CD14-positive monocyte (primary cell): ENCODE measurements around the gene PCYT2. TPM values are rescaled to one million over a fixed set of nuclear protein-coding genes. Genes with fewer than 3 reads are reported as not detected.

Experiments used
- DNase-seq, 3 donors: peaks; one replicate each; pipeline ENCODE4 v3.0.0-alpha.2; 2011 to 2022
- H2AFZ ChIP-seq: 2 replicates; pipeline ENCODE4 v1.6.0; 2012; ENCODE audit warnings: mild to moderate bottlenecking, low read depth, low read length, inconsistent platforms; ENCODE audit not compliant: insufficient read depth, poor library complexity, severe bottlenecking
- H3K27ac ChIP-seq, 2 donors: 1 replicate in 1 of 2; 2 replicates in 1 of 2; pipeline ENCODE4 v1.5.1; 2012 to 2013; ENCODE audit warnings: low read length in 2 of 2, control low read depth in 1 of 2, inconsistent platforms in 1 of 2, low read depth in 1 of 2, mild to moderate bottlenecking in 1 of 2
- H3K27me3 ChIP-seq, 2 donors: one replicate each; pipeline versions ENCODE4 v1.6.0 to v1.6.1; 2011 to 2013; ENCODE audit warnings: low read length in 2 of 2; ENCODE audit not compliant: control insufficient read depth in 2 of 2, insufficient read depth in 2 of 2
- H3K36me3 ChIP-seq, 2 donors: replicated peaks in 1 of 2; 1 replicate in 1 of 2; 2 replicates in 1 of 2; pipeline versions ENCODE4 v1.5.1 to v1.6.1; 2012 to 2013; ENCODE audit warnings: low read length in 2 of 2, control low read depth in 1 of 2, inconsistent platforms in 1 of 2, mild to moderate bottlenecking in 1 of 2; ENCODE audit not compliant: insufficient read depth in 2 of 2, control insufficient read depth in 1 of 2
- H3K4me1 ChIP-seq, 2 donors: 1 replicate in 1 of 2; 2 replicates in 1 of 2; pipeline versions ENCODE4 v1.5.1 to v1.6.1; 2012 to 2013; ENCODE audit warnings: low read length in 2 of 2, control low read depth in 1 of 2, inconsistent platforms in 1 of 2, mild to moderate bottlenecking in 1 of 2, moderate library complexity in 1 of 2; ENCODE audit not compliant: insufficient read depth in 2 of 2, control insufficient read depth in 1 of 2
- H3K4me2 ChIP-seq: replicated peaks from 2 replicates; pipeline ENCODE3; 2012; ENCODE audit warnings: low read length, moderate library complexity, mild to moderate bottlenecking; ENCODE audit not compliant: poor library complexity, severe bottlenecking; ENCODE audit errors: extremely low read depth
- H3K4me3 ChIP-seq, 3 experiments: fragments of 200-600 bp in 1 of 3; sonication (generic) in 1 of 3; replicated peaks in 1 of 3; 1 replicate in 2 of 3; 2 replicates in 1 of 3; pipeline ENCODE4 v1.5.1; 2011 to 2013; ENCODE audit warnings: low read length in 3 of 3, mild to moderate bottlenecking in 3 of 3, control low read depth in 2 of 3, low read depth in 2 of 3, inconsistent platforms in 1 of 3, moderate library complexity in 1 of 3
- H3K79me2 ChIP-seq: 2 replicates; pipeline ENCODE4 v1.6.0; 2012; ENCODE audit warnings: mild to moderate bottlenecking, control low read depth, inconsistent platforms, low read length, moderate library complexity; ENCODE audit not compliant: insufficient read depth
- H3K9ac ChIP-seq: 2 replicates; pipeline ENCODE4 v1.6.0; 2017; ENCODE audit warnings: low read length, mild to moderate bottlenecking; ENCODE audit not compliant: insufficient read depth, poor library complexity, severe bottlenecking
- H3K9me3 ChIP-seq, 2 donors: replicated peaks in 1 of 2; 1 replicate in 1 of 2; 2 replicates in 1 of 2; pipeline versions ENCODE4 v1.5.1 to v1.6.1; 2012 to 2013; ENCODE audit warnings: low read length in 2 of 2, control low read depth in 1 of 2; ENCODE audit not compliant: control insufficient read depth in 1 of 2, insufficient read depth in 1 of 2
- H4K20me1 ChIP-seq: 2 replicates; pipeline ENCODE4 v1.6.0; 2012; ENCODE audit warnings: mild to moderate bottlenecking, low read length, control low read depth, moderate library complexity; ENCODE audit not compliant: insufficient read depth
- H3K27ac Mint-ChIP-seq, 7 donors: one replicate each; pipeline ENCODE4 v1.8.0; 2020; ENCODE audit warnings: mild to moderate bottlenecking in 7 of 7, mixed read lengths in 7 of 7, moderate library complexity in 6 of 7, inconsistent platforms in 2 of 7
- H3K27me3 Mint-ChIP-seq, 3 donors: one replicate each; pipeline ENCODE4 v1.8.0; 2021 to 2022; ENCODE audit warnings: low read depth in 3 of 3, mild to moderate bottlenecking in 3 of 3, mixed read lengths in 3 of 3, moderate library complexity in 3 of 3, inconsistent platforms in 1 of 3
- H3K36me3 Mint-ChIP-seq, 2 donors: one replicate each; pipeline ENCODE4 v1.8.0; 2020; ENCODE audit warnings: mixed read lengths in 2 of 2, inconsistent platforms in 1 of 2, mild to moderate bottlenecking in 1 of 2
- H3K4me1 Mint-ChIP-seq: one replicate; pipeline ENCODE4 v1.8.0; 2020; ENCODE audit warnings: mild to moderate bottlenecking, mixed read lengths
- H3K4me3 Mint-ChIP-seq, 2 donors: one replicate each; pipeline ENCODE4 v1.8.0; 2020; ENCODE audit warnings: mild to moderate bottlenecking in 2 of 2, mixed read lengths in 2 of 2, moderate library complexity in 1 of 2
- H3K9me3 Mint-ChIP-seq, 7 donors: one replicate each; pipeline ENCODE4 v1.8.0; 2020 to 2022; ENCODE audit warnings: mixed read lengths in 7 of 7, mild to moderate bottlenecking in 6 of 7, moderate library complexity in 6 of 7, inconsistent platforms in 2 of 7
- WGBS: methylation state at CpG from one replicate; pipeline ENCODE4 v1.1.5; 2013; ENCODE audit warnings: missing lambda C conversion rate; ENCODE audit not compliant: insufficient coverage; 5-methylcytosine and 5-hydroxymethylcytosine counted together
- intact Hi-C, 2 donors: fragments of 100-400 bp; cut with micrococcal nuclease; formaldehyde crosslinking; loops; one replicate each; pipeline versions ENCODE4 v1.15.0 to v1.15.1; 2023
- polyA plus RNA-seq, 3 donors: library from polyadenylated mRNA; depleted of rRNA in 1 of 3; unstranded in 2 of 3; stranded (reverse) in 1 of 3; fragments of 300-500 nt in 2 of 3; fragments of >200 nt in 1 of 3; fragmentation: Illumina TruSeq in 2 of 3; gene quantifications; 1 replicate in 2 of 3; 2 replicates in 1 of 3; pipeline ENCODE4 v1.2.3, GENCODE V29; 2012 to 2021
- TF ChIP-seq, protein P1 (sequence below): fragments of 200-600 bp; IDR thresholded peaks from one replicate; pipeline ENCODE4 v1.8.0; 2022; ENCODE audit warnings: antibody characterized with exemption, mild to moderate bottlenecking

PCYT2 gene
- polyA plus RNA-seq, 3 donors: 10.7 to 14.5 (median 11.0) TPM

DNA sequence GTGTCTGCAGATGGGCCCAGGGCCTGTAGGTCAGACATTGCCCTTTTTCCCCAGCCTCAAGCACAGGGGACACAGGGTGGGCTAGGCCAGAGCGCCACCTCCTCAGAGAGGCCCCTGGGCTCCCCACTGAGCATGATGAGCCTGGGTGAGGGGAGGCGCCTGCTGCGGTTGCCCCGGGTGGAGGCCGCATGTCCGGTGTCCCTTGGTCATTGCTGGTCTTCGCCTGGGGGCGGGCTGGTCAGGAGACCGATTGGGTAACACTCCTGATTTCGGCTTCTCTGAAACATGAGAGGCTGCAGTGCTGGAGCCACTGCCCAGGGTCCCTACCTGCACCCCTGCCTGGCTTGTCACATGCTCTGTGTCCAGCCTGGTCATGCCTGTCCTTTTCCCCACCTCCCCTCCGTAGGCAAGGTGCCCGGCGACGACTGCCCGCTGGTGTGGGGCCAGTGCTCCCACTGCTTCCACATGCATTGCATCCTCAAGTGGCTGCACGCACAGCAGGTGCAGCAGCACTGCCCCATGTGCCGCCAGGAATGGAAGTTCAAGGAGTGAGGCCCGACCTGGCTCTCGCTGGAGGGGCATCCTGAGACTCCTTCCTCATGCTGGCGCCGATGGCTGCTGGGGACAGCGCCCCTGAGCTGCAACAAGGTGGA lies 11.6 kb downstream of the PCYT2 start:
- H3K27me3 ChIP-seq: peaks cover 3 to 20% of the 10 kb centered on the region in 2 donors
- H3K27ac ChIP-seq: no peak overlapping the region
- H3K36me3 Mint-ChIP-seq: peaks cover 63 to 75% of the 10 kb centered on the region in 2 donors
- peaks cover 27% of the 10 kb centered on the region for H4K20me1 ChIP-seq
- no peak for DNase-seq
- H3K79me2 ChIP-seq: peaks cover 5% of the 10 kb centered on the region
- 94% methylated on average over 22 of the region's 22 CpGs for WGBS
- no peak overlapping the region for H3K9ac ChIP-seq
- H3K27ac Mint-ChIP-seq: no peak overlapping the region
- TF ChIP-seq, protein P1, sequence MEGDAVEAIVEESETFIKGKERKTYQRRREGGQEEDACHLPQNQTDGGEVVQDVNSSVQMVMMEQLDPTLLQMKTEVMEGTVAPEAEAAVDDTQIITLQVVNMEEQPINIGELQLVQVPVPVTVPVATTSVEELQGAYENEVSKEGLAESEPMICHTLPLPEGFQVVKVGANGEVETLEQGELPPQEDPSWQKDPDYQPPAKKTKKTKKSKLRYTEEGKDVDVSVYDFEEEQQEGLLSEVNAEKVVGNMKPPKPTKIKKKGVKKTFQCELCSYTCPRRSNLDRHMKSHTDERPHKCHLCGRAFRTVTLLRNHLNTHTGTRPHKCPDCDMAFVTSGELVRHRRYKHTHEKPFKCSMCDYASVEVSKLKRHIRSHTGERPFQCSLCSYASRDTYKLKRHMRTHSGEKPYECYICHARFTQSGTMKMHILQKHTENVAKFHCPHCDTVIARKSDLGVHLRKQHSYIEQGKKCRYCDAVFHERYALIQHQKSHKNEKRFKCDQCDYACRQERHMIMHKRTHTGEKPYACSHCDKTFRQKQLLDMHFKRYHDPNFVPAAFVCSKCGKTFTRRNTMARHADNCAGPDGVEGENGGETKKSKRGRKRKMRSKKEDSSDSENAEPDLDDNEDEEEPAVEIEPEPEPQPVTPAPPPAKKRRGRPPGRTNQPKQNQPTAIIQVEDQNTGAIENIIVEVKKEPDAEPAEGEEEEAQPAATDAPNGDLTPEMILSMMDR: no peak
- H3K4me3 ChIP-seq: no peak overlapping the region
- H3K4me3 Mint-ChIP-seq: no peak overlapping the region
- H3K4me1 ChIP-seq: peaks cover 0 to 12% of the 10 kb centered on the region in 2 donors
- peaks cover 19 to 33% (median 21%) of the 10 kb centered on the region in 3 donors for H3K27me3 Mint-ChIP-seq
- peaks cover 38 to 66% of the 10 kb centered on the region in 2 donors for H3K36me3 ChIP-seq
- peaks cover 0 to 12% (median 0%) of the 10 kb centered on the region in 7 donors for H3K9me3 Mint-ChIP-seq
- H2AFZ ChIP-seq: no peak overlapping the region
- no peaks in the 10 kb centered on the region for H3K9me3 ChIP-seq
- intact Hi-C loops: no loop called here
- peaks cover 2% of the 10 kb centered on the region for H3K4me1 Mint-ChIP-seq
- H3K4me2 ChIP-seq: no peak overlapping the region

DNA sequence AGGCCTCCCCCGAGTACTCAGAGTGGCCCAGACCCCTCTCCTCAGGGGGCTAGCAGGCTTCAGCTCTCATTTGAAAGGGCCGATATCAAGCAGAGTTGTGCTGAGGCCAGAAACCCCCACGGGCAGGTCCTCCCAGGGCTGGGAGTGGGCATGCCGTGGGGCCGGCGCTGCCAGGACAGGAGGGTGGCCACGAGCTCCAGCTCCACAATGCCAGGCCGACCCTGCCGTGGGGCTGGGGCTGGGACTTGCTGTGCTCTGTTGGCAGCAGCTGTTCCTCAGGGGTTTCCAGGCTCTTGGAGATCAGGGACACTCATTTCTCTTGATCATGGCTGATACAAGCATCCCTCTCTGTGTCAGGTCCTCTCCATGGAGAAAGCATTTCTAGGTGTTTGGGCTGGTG lies 12.3 kb downstream of the PCYT2 start:
- H4K20me1 ChIP-seq: peaks cover 27% of the 10 kb centered on the region
- Mint-ChIP-seq H3K4me1 (peaks cover 2% of the 10 kb centered on the region), H3K27ac (no peak overlapping the region), H3K9me3 (peaks cover 0 to 12% (median 0%) of the 10 kb centered on the region in 7 donors), H3K27me3 (peaks cover 19 to 33% (median 21%) of the 10 kb centered on the region in 3 donors), H3K36me3 (peaks cover 62 to 72% of the 10 kb centered on the region in 2 donors), H3K4me3 (no peak overlapping the region)
- H3K9ac ChIP-seq: no peak overlapping the region
- no peak overlapping the region for H3K4me3 ChIP-seq
- H3K79me2 ChIP-seq: peaks cover 11% of the 10 kb centered on the region
- TF ChIP-seq, protein P1: no peak
- intact Hi-C loops: no loop called here
- no peak overlapping the region for H2AFZ ChIP-seq
- peaks cover 0 to 12% of the 10 kb centered on the region in 2 donors for H3K4me1 ChIP-seq
- DNase-seq: no peak
- 100% methylated on average over 9 of the region's 9 CpGs for WGBS
- no peaks in the 10 kb centered on the region for H3K9me3 ChIP-seq
- H3K36me3 ChIP-seq: peaks cover 40 to 64% of the 10 kb centered on the region in 2 donors
- peaks cover 3 to 20% of the 10 kb centered on the region in 2 donors for H3K27me3 ChIP-seq
- no peak overlapping the region for H3K4me2 ChIP-seq
- no peak overlapping the region for H3K27ac ChIP-seq
